Panc1 (cell line): Measurements from ENCODE around the gene MYEOV. TPM values are rescaled to one million over a fixed set of nuclear protein-coding genes. Genes with fewer than 3 reads are reported as not detected.

Experiments
- ATAC-seq: fragments of 200-7000 bp; cut with Tn5 transposase; 2 replicates; pipeline ENCODE4 v1.9.1; 2020; ENCODE audit warnings: mild to moderate bottlenecking, moderate library complexity
- BruUV-seq: library from RNA; stranded (reverse); fragments of 400-500 nt; replicated peaks from 2 replicates; lab custom pipeline; 2021; lab: Mats Ljungman, UMichigan
- CTCF ChIA-PET: fragments of 300-600 bp; sonication (Branson Sonifier 250); formaldehyde crosslinking; loops from one replicate; lab custom pipeline; 2022; ENCODE audit warnings: antibody characterized with exemption; lab: Charles Lee
- POLR2A ChIA-PET: fragments of 300-600 bp; sonication (Branson Sonifier 250); formaldehyde crosslinking; loops from one replicate; lab custom pipeline; 2022; ENCODE audit warnings: antibody characterized with exemption; lab: Charles Lee
- DNase-seq: peaks from one replicate; pipeline ENCODE4 v3.0.0-alpha.2; 2010; ENCODE audit warnings: low read depth, low spot score
- H3K27ac ChIP-seq: 2 replicates; pipeline ENCODE4 v1.5.1; 2011; ENCODE audit warnings: mild to moderate bottlenecking, low read length, inconsistent platforms
- H3K27me3 ChIP-seq: fragments of 200-500 bp; sonication (Bioruptor generic); 2 replicates; pipeline ENCODE4 v1.6.0; 2014; ENCODE audit warnings: low read length, inconsistent platforms; ENCODE audit not compliant: control insufficient read depth, insufficient read depth
- H3K36me3 ChIP-seq: fragments of 200-500 bp; sonication (Bioruptor generic); 2 replicates; pipeline ENCODE4 v1.5.1; 2014; ENCODE audit warnings: inconsistent platforms, mild to moderate bottlenecking, low read length, moderate library complexity; ENCODE audit not compliant: control insufficient read depth, insufficient read depth
- H3K4me1 ChIP-seq: 2 replicates; pipeline ENCODE4 v1.5.1; 2011; ENCODE audit warnings: inconsistent platforms, mild to moderate bottlenecking, low read length, moderate library complexity; ENCODE audit not compliant: control insufficient read depth, insufficient read depth
- H3K4me3 ChIP-seq, 2 experiments: 2 replicates each; pipeline ENCODE4 v1.5.1; 2011 to 2012; ENCODE audit warnings: low read depth in 2 of 2, low read length in 2 of 2, mild to moderate bottlenecking in 2 of 2, inconsistent platforms in 1 of 2, moderate library complexity in 1 of 2
- H3K9me3 ChIP-seq: fragments of 200-500 bp; sonication (Bioruptor generic); 2 replicates; pipeline ENCODE4 v1.5.1; 2014; ENCODE audit warnings: low read depth, mild to moderate bottlenecking, inconsistent platforms, low read length, moderate library complexity; ENCODE audit not compliant: control insufficient read depth, insufficient read depth
- CTCF ChIP-seq: fragments of 450-650 bp; IDR thresholded peaks from 2 replicates; pipeline ENCODE4 v1.5.1; 2017; ENCODE audit warnings: mild to moderate bottlenecking
- POLR2AphosphoS5 ChIP-seq: IDR thresholded peaks from 2 replicates; pipeline ENCODE4 v1.6.1; 2012; ENCODE audit warnings: mild to moderate bottlenecking, low read depth, low read length, moderate library complexity
- REST ChIP-seq, 2 experiments: IDR thresholded peaks; 2 replicates each; pipeline ENCODE4 v1.6.1; 2011 to 2012; ENCODE audit warnings: low read depth in 2 of 2, control low read depth in 1 of 2, low read length in 1 of 2, mild to moderate bottlenecking in 1 of 2, moderate library complexity in 1 of 2; ENCODE audit not compliant: insufficient read depth in 1 of 2
- SIN3A ChIP-seq: IDR thresholded peaks from 2 replicates; pipeline ENCODE4 v1.6.1; 2012; ENCODE audit warnings: low read depth, mild to moderate bottlenecking, low read length, moderate library complexity, borderline replicate concordance; ENCODE audit not compliant: insufficient read depth
- TCF7L2 ChIP-seq: IDR thresholded peaks from 2 replicates; pipeline ENCODE4 v1.6.1; 2011; ENCODE audit warnings: mild to moderate bottlenecking, low read depth, low read length, inconsistent platforms
- in situ Hi-C: cut with HindIII; loops from 2 replicates; pipeline ENCODE4 v1.10.0; 2016; ENCODE audit warnings: low sequenced_read_pairs, low pct_unique_long_range_greater_than_20kb
- intact Hi-C: fragments of 100-400 bp; cut with micrococcal nuclease; formaldehyde crosslinking; loops from one replicate; pipeline ENCODE4 v1.10.0; 2022; ENCODE audit not compliant: unreplicated experiment
- total RNA-seq: library from RNA; stranded (reverse); gene quantifications from one replicate; pipeline ENCODE4 v1.2.1, GENCODE V29; 2021; ENCODE audit not compliant: unreplicated experiment

Gene MYEOV
- total RNA-seq, 1 experiment from 2014 or later, result 69.8 TPM

GRCh38 chr11:69344570-69345145, 50.7 kb downstream of the MYEOV start:
- no peaks in the 10 kb centered on the region for H3K36me3 ChIP-seq
- H3K4me3 ChIP-seq, result no peak overlapping the region
- ATAC-seq (no peak), DNase-seq (no peak)
- no TSS peak for BruUV-seq
- TF ChIP-seq SIN3A (no peak), REST (IDR thresholded peaks at IDR 0.05; ENCODE audit: insufficient read depth in 1 of 2, low read depth in 2 of 2, low read length in 1 of 2) (no peak), TCF7L2 (no peak), POLR2AphosphoS5 (no peak), CTCF (no peak)
- CTCF ChIA-PET, result no interaction called here
- POLR2A ChIA-PET, result interaction anchor here (0.6 kb wide), 1 partner anchor 51 kb away, joined by 5 read pairs; the partner anchor contains the start of gene MYEOV
- intact Hi-C loops (no loop called here), in situ Hi-C loops (no loop called here)
- H3K27ac ChIP-seq, result no peak overlapping the region
- H3K9me3 ChIP-seq, result peaks cover 12% of the 10 kb centered on the region; the same call in 1 of the 2 replicates
- H3K27me3 ChIP-seq, result no peaks in the 10 kb centered on the region
- H3K4me1 ChIP-seq, result peaks cover 5% of the 10 kb centered on the region; the same call in 1 of the 2 replicates

Other genes with a start within 250 kb of the MYEOV start
- gene TPCN2, start 245.2 kb upstream of the MYEOV start, total RNA-seq, result 20.6 TPM
- 0.46 TPM for gene SMIM38, start 138.2 kb upstream of the MYEOV start, total RNA-seq
- not detected for gene LINC01488, start 187.5 kb downstream of the MYEOV start, total RNA-seq